IMR-90 (cell line): Measurements from ENCODE around the gene SLC8A1. TPM values are rescaled to one million over a fixed set of nuclear protein-coding genes. Genes with fewer than 3 reads are reported as not detected.

Experiments used
- ATAC-seq: fragments of 200-7000 bp; cut with Tn5 transposase; 2 replicates; pipeline ENCODE4 v1.9.1; 2020; ENCODE audit warnings: low read depth, mild to moderate bottlenecking, moderate library complexity
- BruUV-seq: library from RNA; stranded (reverse); fragments of 400-500 nt; replicated peaks from 2 replicates; lab custom pipeline; 2021; lab: Mats Ljungman, UMichigan
- CTCF ChIA-PET: fragments of 300-600 bp; formaldehyde crosslinking; extraction: SDS; loops from one replicate; lab custom pipeline; 2021; ENCODE audit warnings: antibody characterized with exemption; lab: Yijun Ruan, JAX
- POLR2A ChIA-PET: fragments of 300-600 bp; sonication (Branson Sonifier 250); formaldehyde crosslinking; loops from one replicate; lab custom pipeline; 2022; ENCODE audit warnings: antibody characterized with exemption; ENCODE audit not compliant: unreplicated experiment; lab: Charles Lee
- DNase-seq: peaks from one replicate; pipeline ENCODE4 v3.0.0; 2013
- H2AFZ ChIP-seq: replicated peaks from 2 replicates; pipeline ENCODE3; 2013; ENCODE audit warnings: low read length, mild to moderate bottlenecking; ENCODE audit not compliant: poor library complexity
- H2AK5ac ChIP-seq: 2 replicates; pipeline ENCODE4 v1.6.1; 2013; ENCODE audit warnings: low read depth, low read length, inconsistent platforms
- H2AK9ac ChIP-seq: replicated peaks from 2 replicates; pipeline ENCODE3; 2013; ENCODE audit warnings: mild to moderate bottlenecking, low read depth, low read length, moderate library complexity; ENCODE audit not compliant: poor library complexity
- H2BK120ac ChIP-seq: 2 replicates; pipeline ENCODE4 v1.6.1; 2013; ENCODE audit warnings: low read depth, low read length, inconsistent platforms
- H2BK15ac ChIP-seq: 3 replicates; pipeline ENCODE4 v1.6.1; 2013; ENCODE audit warnings: low read depth, low read length, inconsistent platforms
- H2BK20ac ChIP-seq: 2 replicates; pipeline ENCODE4 v1.6.1; 2013; ENCODE audit warnings: low read depth, mild to moderate bottlenecking, inconsistent platforms, low read length, moderate library complexity
- H2BK5ac ChIP-seq: 2 replicates; pipeline ENCODE4 v1.6.1; 2013; ENCODE audit warnings: mild to moderate bottlenecking, low read depth, low read length, inconsistent platforms; ENCODE audit not compliant: poor library complexity, severe bottlenecking
- H3K14ac ChIP-seq: replicated peaks from 2 replicates; pipeline ENCODE4 v1.6.1; 2013; ENCODE audit warnings: low read depth, low read length, inconsistent platforms
- H3K18ac ChIP-seq: 2 replicates; pipeline ENCODE4 v1.6.1; 2013; ENCODE audit warnings: low read depth, low read length, control low read depth
- H3K23ac ChIP-seq: 2 replicates; pipeline ENCODE4 v1.6.1; 2013; ENCODE audit warnings: low read depth, low read length, inconsistent platforms
- H3K27ac ChIP-seq: 2 replicates; pipeline ENCODE4 v1.5.1; 2013; ENCODE audit warnings: mild to moderate bottlenecking, control low read depth, low read length; ENCODE audit not compliant: insufficient read depth
- H3K27me3 ChIP-seq: 2 replicates; pipeline ENCODE4 v1.6.1; 2013; ENCODE audit warnings: low read length; ENCODE audit not compliant: control insufficient read depth, insufficient read depth
- H3K36me3 ChIP-seq: 2 replicates; pipeline ENCODE4 v1.6.1; 2013; ENCODE audit warnings: low read length, mixed read lengths; ENCODE audit not compliant: control insufficient read depth, insufficient read depth
- H3K4ac ChIP-seq: 2 replicates; pipeline ENCODE4 v1.6.1; 2013; ENCODE audit warnings: low read depth, low read length, inconsistent platforms
- H3K4me1 ChIP-seq: 2 replicates; pipeline ENCODE4 v1.6.1; 2013; ENCODE audit warnings: low read length, mixed read lengths; ENCODE audit not compliant: control insufficient read depth, insufficient read depth
- H3K4me2 ChIP-seq: 2 replicates; pipeline ENCODE4 v1.6.1; 2013; ENCODE audit warnings: low read depth, mild to moderate bottlenecking, control low read depth, low read length, moderate library complexity
- H3K4me3 ChIP-seq: 2 replicates; pipeline ENCODE4 v1.5.1; 2013; ENCODE audit warnings: low read depth, mild to moderate bottlenecking, control low read depth, low read length, moderate library complexity; ENCODE audit not compliant: insufficient read depth
- H3K56ac ChIP-seq: 2 replicates; pipeline ENCODE4 v1.6.1; 2013; ENCODE audit warnings: low read length, inconsistent platforms; ENCODE audit not compliant: insufficient read depth; ENCODE audit errors: extremely low read depth
- H3K79me1 ChIP-seq, 2 experiments: 2 replicates each; pipeline ENCODE4 v1.6.1; 2013; ENCODE audit warnings: low read length in 2 of 2, inconsistent platforms in 1 of 2, low read depth in 1 of 2
- H3K9ac ChIP-seq: 2 replicates; pipeline ENCODE4 v1.6.1; 2013; ENCODE audit warnings: low read depth, low read length, control low read depth
- H3K9me1 ChIP-seq: 2 replicates; pipeline ENCODE4 v1.6.1; 2013; ENCODE audit warnings: low read length, inconsistent platforms; ENCODE audit not compliant: insufficient read depth
- H3K9me3 ChIP-seq: 2 replicates; pipeline ENCODE4 v1.6.1; 2013; ENCODE audit warnings: low read length; ENCODE audit not compliant: control insufficient read depth, insufficient read depth
- H4K20me1 ChIP-seq: 2 replicates; pipeline ENCODE4 v1.6.1; 2013; ENCODE audit warnings: low read length, inconsistent platforms; ENCODE audit not compliant: insufficient read depth
- H4K5ac ChIP-seq: 2 replicates; pipeline ENCODE4 v1.6.1; 2013; ENCODE audit warnings: mild to moderate bottlenecking, low read depth, low read length, control low read depth
- H4K8ac ChIP-seq, 2 experiments: 2 replicates each; pipeline ENCODE4 v1.6.1; 2013; ENCODE audit warnings: low read depth in 2 of 2, low read length in 2 of 2, control low read depth in 1 of 2, inconsistent platforms in 1 of 2
- H4K91ac ChIP-seq: 2 replicates; pipeline ENCODE4 v1.6.1; 2013; ENCODE audit warnings: low read depth, low read length, inconsistent platforms; ENCODE audit not compliant: insufficient read depth
- BHLHE40 ChIP-seq: fragments of 150-350 bp; IDR thresholded peaks from 2 replicates; pipeline ENCODE4 v1.6.1; 2016; ENCODE audit warnings: mild to moderate bottlenecking, low read depth, low read length
- CEBPB ChIP-seq: IDR thresholded peaks from 2 replicates; pipeline ENCODE4 v1.6.1; 2012; ENCODE audit warnings: low read depth, low read length, improper control_type of control experiment
- CHD1 ChIP-seq: IDR thresholded peaks from 2 replicates; pipeline ENCODE4 v1.6.1; 2012; ENCODE audit warnings: low read depth, low read length, improper control_type of control experiment
- CTCF ChIP-seq: conservative IDR thresholded peaks from 2 replicates; pipeline ENCODE4 v1.5.1; 2012; ENCODE audit warnings: mild to moderate bottlenecking, low read depth, low read length, improper control_type of control experiment
- ELK1 ChIP-seq: fragments of 150-350 bp; IDR thresholded peaks from 2 replicates; pipeline ENCODE4 v1.6.1; 2016; ENCODE audit warnings: low read depth, mild to moderate bottlenecking, low read length, moderate library complexity, borderline replicate concordance
- FOS ChIP-seq: fragments of 150-350 bp; IDR thresholded peaks from 2 replicates; pipeline ENCODE4 v1.6.1; 2016; ENCODE audit warnings: low read depth, low read length
- MAFK ChIP-seq: IDR thresholded peaks from 2 replicates; pipeline ENCODE4 v1.6.1; 2012; ENCODE audit warnings: low read depth, low read length, improper control_type of control experiment
- MAZ ChIP-seq: IDR thresholded peaks from 2 replicates; pipeline ENCODE4 v1.6.1; 2012; ENCODE audit warnings: low read depth, mild to moderate bottlenecking, low read length, improper control_type of control experiment, moderate library complexity, borderline replicate concordance
- MXI1 ChIP-seq: IDR thresholded peaks from 2 replicates; pipeline ENCODE4 v1.6.1; 2012; ENCODE audit warnings: low read depth, mild to moderate bottlenecking, low read length, moderate library complexity, borderline replicate concordance
- NFE2L2 ChIP-seq: fragments of 150-350 bp; IDR thresholded peaks from 2 replicates; pipeline ENCODE4 v1.6.1; 2016; ENCODE audit warnings: low read depth, mild to moderate bottlenecking, low read length
- POLR2A ChIP-seq: IDR thresholded peaks from 2 replicates; pipeline ENCODE4 v1.6.1; 2012; ENCODE audit warnings: mild to moderate bottlenecking, low read depth, low read length
- RAD21 ChIP-seq: IDR thresholded peaks from 2 replicates; pipeline ENCODE4 v1.6.1; 2012; ENCODE audit warnings: low read length, improper control_type of control experiment
- RCOR1 ChIP-seq: IDR thresholded peaks from 2 replicates; pipeline ENCODE4 v1.6.1; 2012; ENCODE audit warnings: mild to moderate bottlenecking, low read length, improper control_type of control experiment; ENCODE audit not compliant: insufficient replicate concordance
- RFX5 ChIP-seq: IDR thresholded peaks from 2 replicates; pipeline ENCODE4 v1.8.0; 2012; ENCODE audit warnings: low read depth, mild to moderate bottlenecking, low read length, moderate library complexity
- SMC3 ChIP-seq: fragments of 150-350 bp; IDR thresholded peaks from 2 replicates; pipeline ENCODE4 v1.6.1; 2016; ENCODE audit warnings: low read depth, mild to moderate bottlenecking, antibody characterized with exemption, low read length, moderate library complexity
- USF2 ChIP-seq: fragments of 150-350 bp; IDR thresholded peaks from 2 replicates; pipeline ENCODE4 v1.6.1; 2017; ENCODE audit warnings: mild to moderate bottlenecking, antibody characterized with exemption, low read length, low read depth
- WGBS, 2 experiments: methylation state at CpG; one replicate each; pipeline versions ENCODE4 v1.1.5 to v1.1.7; 2013; ENCODE audit warnings: missing lambda C conversion rate in 2 of 2; ENCODE audit not compliant: insufficient read length in 1 of 2; ENCODE audit errors: extremely low coverage in 2 of 2; 5-methylcytosine and 5-hydroxymethylcytosine counted together
- dilution Hi-C: fragments of 300-500 bp; cut with HindIII; formaldehyde crosslinking; loops from one replicate; pipeline ENCODE4 v1.14.3; 2018; ENCODE audit warnings: low sequenced_read_pairs; ENCODE audit not compliant: unreplicated experiment
- in situ Hi-C: fragments of 300-500 bp; cut with MboI; formaldehyde crosslinking; loops from 3 replicates; pipeline ENCODE4 v1.14.3; 2019; ENCODE audit warnings: low sequenced_read_pairs, inconsistent platforms, mixed read lengths
- intact Hi-C: fragments of 100-400 bp; cut with micrococcal nuclease; formaldehyde crosslinking; loops from 2 replicates; pipeline ENCODE4 v1.10.0; 2022
- polyA plus RNA-seq, 3 experiments: library from polyadenylated mRNA; depleted of rRNA; stranded (reverse); fragments of >200 nt; gene quantifications; 2 replicates each; pipeline ENCODE4 v1.2.3, GENCODE V29; 2012; ENCODE audit warnings: low replicate concordance in 1 of 3
- total RNA-seq: library from RNA; depleted of rRNA; stranded (reverse); fragments of >200 nt; gene quantifications from 2 replicates; pipeline ENCODE4 v1.2.3, GENCODE V29; 2012

SLC8A1 gene
- total and polyA plus RNA-seq, 2 of the 4 experiments (the other 2 are of a cell fraction): 7.7 to 57.0 TPM

- no peak overlapping the region for H3K9ac ChIP-seq
- H3K4me1 ChIP-seq: peaks cover 3% of the 10 kb centered on the region; the same call in 1 of the 2 replicates
- H3K79me1 ChIP-seq: no peaks in the 10 kb centered on the region
- H2BK120ac ChIP-seq: no peak overlapping the region
- dilution Hi-C loops: no loop called here
- H3K56ac ChIP-seq: no peak overlapping the region
- H3K27me3 ChIP-seq: no peaks in the 10 kb centered on the region
- H2AFZ ChIP-seq: no peak overlapping the region
- H2BK20ac ChIP-seq: no peak overlapping the region
- no peak overlapping the region for H2BK5ac ChIP-seq
- H3K9me3 ChIP-seq: no peaks in the 10 kb centered on the region
- DNase-seq (peak; percentile 39), ATAC-seq (peak; percentile 37; the same call in 1 of the 2 replicates)
- peaks cover 18% of the 10 kb centered on the region for H3K36me3 ChIP-seq
- H2AK9ac ChIP-seq: no peak overlapping the region
- no TSS peak for BruUV-seq
- TF ChIP-seq ELK1 (no peak), RCOR1 (no peak), SMC3 (no peak), MXI1 (no peak), USF2 (no peak), CTCF (no peak), CHD1 (no peak), FOS (no peak), POLR2A (no peak), MAZ (no peak), MAFK (no peak), RFX5 (no peak), RAD21 (no peak), BHLHE40 (no peak), NFE2L2 (no peak), CEBPB (no peak)
- POLR2A ChIA-PET: no interaction called here
- no peak overlapping the region for H4K8ac ChIP-seq
- intact Hi-C loops: no loop called here
- H4K20me1 ChIP-seq: no peaks in the 10 kb centered on the region
- H4K5ac ChIP-seq: no peak overlapping the region
- no peak overlapping the region for H4K91ac ChIP-seq
- H3K18ac ChIP-seq: peak overlapping the region; percentile 18; the same call in 1 of the 2 replicates
- WGBS, 2 experiments: no CpG with 5 or more reads among the region's 2 CpGs
- in situ Hi-C loops: no loop called here
- H3K14ac ChIP-seq: no peak overlapping the region
- no peak overlapping the region for H3K23ac ChIP-seq
- no peak overlapping the region for H3K4ac ChIP-seq
- H3K9me1 ChIP-seq: peaks cover 3% of the 10 kb centered on the region; the same call in 1 of the 2 replicates
- H3K4me3 ChIP-seq: no peak overlapping the region
- CTCF ChIA-PET: interaction anchor here (0.7 kb wide), 1 partner anchor 208 kb away, joined by 4 read pairs; no protein-coding TSS in a partner anchor
- H3K4me2 ChIP-seq: no peak overlapping the region
- H3K27ac ChIP-seq: no peak overlapping the region
- no peak overlapping the region for H2BK15ac ChIP-seq
- H2AK5ac ChIP-seq: no peak overlapping the region
Observed at GRCh38 chr2:40155728-40156127, 296.2 kb downstream of the SLC8A1 start.
